Pancreas (tissue), 10 donors: ENCODE data around the gene IRF3. TPM values are rescaled to one million over a fixed set of nuclear protein-coding genes. Genes with fewer than 3 reads are reported as not detected.

Experiments used
- ATAC-seq, 4 donors: fragments of 200-7000 bp; cut with Tn5 transposase; one replicate each; pipeline versions ENCODE4 v1.8.0 to v1.9.1; 2020; ENCODE audit warnings: mild to moderate bottlenecking in 4 of 4, moderate library complexity in 4 of 4
- DNase-seq, 6 donors: peaks; one replicate each; pipeline ENCODE4 v3.0.0-alpha.2; 2020
- FAIRE-seq: peaks from 2 replicates; lab custom pipeline; 2012; peaks lifted over from hg19 to GRCh38; lab: Jason Lieb, UNC
- H3K27ac ChIP-seq, 4 donors: fragments of 200-600 bp; sonication (generic); 1 replicate in 3 of 4; 2 replicates in 1 of 4; pipeline versions ENCODE4 v1.5.0 to v1.8.0; 2020
- H3K27me3 ChIP-seq, 4 donors: fragments of 200-600 bp; one replicate each; pipeline ENCODE4 v1.8.0; 2021
- H3K36me3 ChIP-seq, 3 donors: fragments of 200-600 bp; sonication (generic) in 1 of 3; one replicate each; pipeline versions ENCODE4 v1.5.0 to v1.8.0; 2020 to 2021
- H3K4me1 ChIP-seq, 3 donors: fragments of 200-600 bp; one replicate each; pipeline ENCODE4 v1.8.0; 2021
- H3K4me3 ChIP-seq, 4 donors: fragments of 200-600 bp; sonication (generic) in 2 of 4; one replicate each; pipeline versions ENCODE4 v1.5.0 to v1.8.0; 2020 to 2021
- H3K9me3 ChIP-seq, 4 donors: fragments of 200-600 bp; one replicate each; pipeline ENCODE4 v1.8.0; 2021
- WGBS, 2 donors: extraction: QIAGEN DNeasy Blood & Tissue Kit; methylation state at CpG; one replicate each; pipeline ENCODE4 v1.1.7; 2013; 5-methylcytosine and 5-hydroxymethylcytosine counted together
- intact Hi-C, 3 donors: fragments of 100-400 bp; cut with DNase I; formaldehyde crosslinking; loops; one replicate each; pipeline versions ENCODE4 v1.11.1 to v1.14.2; 2022
- polyA plus RNA-seq, 2 donors: library from polyadenylated mRNA; stranded (reverse); fragments of 200-250 nt; gene quantifications; one replicate each; pipeline ENCODE4 v1.2.3, GENCODE V29; 2013
- total RNA-seq, 6 donors: library from RNA; stranded (reverse); fragmentation: NEBNext Ultra II Directional in 4 of 6; extraction: Animal tissue kit (Norgen Biotek cat#: 25700) in 4 of 6; gene quantifications; one replicate each; pipeline versions ENCODE4 v1.2.1 to v1.2.4, GENCODE V29; 2021 to 2023
- TF ChIP-seq, protein P1 (sequence below), 4 donors: fragments of 200-600 bp; sonication (generic) in 3 of 4; IDR thresholded peaks; one replicate each; pipeline versions ENCODE4 v1.5.0 to v1.8.0; 2021; ENCODE audit warnings: antibody characterized with exemption in 4 of 4
- donor health status: healthy with polysubstance abuse.
- donor health status: DM: no; HTN: no; CAD: no; lungs with moderate emphysema.
- donor health status: DM: no; HTN: no; CAD: no.
- donor health status: control.
- donor health status: control.
- donor health status: Bipolar disorder and iron deficiency.
- donor health status: DM: yes; HTN: yes; CAD: no.
- donor health status: DM: no; HTN: no; CAD: no.
- donor health status: DM: no; HTN: no; CAD: no.
- donor health status: DM: yes; HTN: yes; CAD: no.

The IRF3 gene
- total and polyA plus RNA-seq, 8 donors = 34.4 to 289 (median 45.1) TPM

DNA sequence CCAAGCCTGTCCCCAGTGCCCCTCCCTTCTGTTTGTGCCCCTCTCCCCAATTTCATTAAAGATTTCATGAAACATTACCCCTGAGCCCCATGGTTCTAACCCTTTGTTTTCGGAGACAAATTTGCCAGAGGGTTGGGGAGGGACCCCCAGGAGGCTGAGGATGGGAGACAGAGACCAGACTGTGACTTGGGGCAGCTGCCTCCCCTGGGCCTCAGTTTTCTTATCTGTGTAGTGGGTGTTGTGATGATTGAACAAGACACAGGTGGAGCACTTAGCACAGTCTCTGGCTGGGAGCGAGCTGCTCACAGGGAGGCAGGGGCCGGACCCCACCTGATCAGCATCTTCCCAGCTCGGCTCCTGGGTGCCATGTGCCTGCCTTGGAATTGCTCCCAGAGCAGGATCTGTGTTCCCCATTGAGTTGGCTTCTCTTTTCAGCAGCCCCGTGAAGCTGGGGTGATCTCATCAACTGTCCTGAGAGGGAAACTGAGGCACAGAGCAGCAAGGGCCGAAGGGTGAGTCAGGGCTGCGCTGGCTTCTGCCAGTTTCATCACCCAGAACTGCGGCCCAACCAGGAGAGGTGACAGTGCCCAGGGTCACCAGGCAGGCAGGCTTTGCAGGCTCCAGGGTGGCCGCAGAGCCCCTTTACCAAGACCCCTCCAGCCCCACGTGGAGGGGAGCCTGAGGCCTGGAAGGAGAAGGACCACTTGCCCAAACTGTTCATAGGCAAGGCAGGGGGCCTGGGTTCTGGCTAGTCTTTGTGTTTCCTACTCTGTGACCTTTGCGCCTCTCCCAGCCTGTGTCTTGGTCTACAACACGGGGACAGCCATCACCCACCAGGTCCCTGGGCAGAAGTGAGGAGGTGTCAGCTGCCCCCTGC lies 6.9 kb downstream of the IRF3 start:
- H3K4me3 ChIP-seq = no peak overlapping the region
- TF ChIP-seq, protein P1, sequence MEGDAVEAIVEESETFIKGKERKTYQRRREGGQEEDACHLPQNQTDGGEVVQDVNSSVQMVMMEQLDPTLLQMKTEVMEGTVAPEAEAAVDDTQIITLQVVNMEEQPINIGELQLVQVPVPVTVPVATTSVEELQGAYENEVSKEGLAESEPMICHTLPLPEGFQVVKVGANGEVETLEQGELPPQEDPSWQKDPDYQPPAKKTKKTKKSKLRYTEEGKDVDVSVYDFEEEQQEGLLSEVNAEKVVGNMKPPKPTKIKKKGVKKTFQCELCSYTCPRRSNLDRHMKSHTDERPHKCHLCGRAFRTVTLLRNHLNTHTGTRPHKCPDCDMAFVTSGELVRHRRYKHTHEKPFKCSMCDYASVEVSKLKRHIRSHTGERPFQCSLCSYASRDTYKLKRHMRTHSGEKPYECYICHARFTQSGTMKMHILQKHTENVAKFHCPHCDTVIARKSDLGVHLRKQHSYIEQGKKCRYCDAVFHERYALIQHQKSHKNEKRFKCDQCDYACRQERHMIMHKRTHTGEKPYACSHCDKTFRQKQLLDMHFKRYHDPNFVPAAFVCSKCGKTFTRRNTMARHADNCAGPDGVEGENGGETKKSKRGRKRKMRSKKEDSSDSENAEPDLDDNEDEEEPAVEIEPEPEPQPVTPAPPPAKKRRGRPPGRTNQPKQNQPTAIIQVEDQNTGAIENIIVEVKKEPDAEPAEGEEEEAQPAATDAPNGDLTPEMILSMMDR (IDR thresholded peaks at IDR 0.05) = no peak
- intact Hi-C loops = no loop called here
- ATAC-seq = no peak
- no peaks in the 10 kb centered on the region for H3K9me3 ChIP-seq
- H3K36me3 ChIP-seq = peaks cover 0 to 45% (median 11%) of the 10 kb centered on the region in 3 donors
- no peak for FAIRE-seq
- 89 to 92% methylated on average over 11 to 12 of the region's 12 CpGs for WGBS, 2 donors
- no peaks in the 10 kb centered on the region for H3K27me3 ChIP-seq
- no peak overlapping the region for H3K27ac ChIP-seq
- peaks cover 0 to 2% (median 0%) of the 10 kb centered on the region in 3 donors for H3K4me1 ChIP-seq
- DNase-seq = peak in 1 of 6 donors; percentile 73

DNA sequence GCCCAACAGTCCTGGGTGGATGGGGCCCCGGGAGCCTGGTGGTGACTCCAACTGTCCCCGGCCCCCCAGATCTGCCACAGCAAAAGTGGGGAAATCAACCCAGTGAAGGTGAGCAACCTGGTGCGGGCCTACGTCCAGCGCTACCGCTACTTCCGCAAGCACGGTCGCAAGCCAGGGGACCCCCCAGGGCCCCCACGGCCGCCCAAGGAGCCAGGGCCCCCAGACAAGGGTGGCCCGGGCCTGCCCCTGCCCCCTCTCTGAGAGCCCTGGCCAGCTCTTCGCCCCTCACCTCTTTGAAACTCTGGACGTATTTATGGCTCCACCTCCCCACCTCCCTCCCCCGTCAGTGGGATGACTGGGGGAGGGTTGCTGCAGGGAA lies 7.5 kb downstream of the IRF3 start:
- no peak for FAIRE-seq
- no peak for ATAC-seq
- Histone ChIP-seq H3K27ac (no peak overlapping the region), H3K4me1 (no peaks in the 10 kb centered on the region), H3K9me3 (no peaks in the 10 kb centered on the region), H3K27me3 (no peaks in the 10 kb centered on the region), H3K36me3 (peaks cover 0 to 50% (median 17%) of the 10 kb centered on the region in 3 donors), H3K4me3 (no peak overlapping the region)
- peak in 2 of 6 donors; percentile 49 to 67 for DNase-seq
- TF ChIP-seq, protein P1 (IDR thresholded peaks at IDR 0.05) = no peak
- WGBS, 2 donors = 90 to 95% methylated on average over 12 to 15 of the region's 15 CpGs
- intact Hi-C loops = no loop called here

DNA sequence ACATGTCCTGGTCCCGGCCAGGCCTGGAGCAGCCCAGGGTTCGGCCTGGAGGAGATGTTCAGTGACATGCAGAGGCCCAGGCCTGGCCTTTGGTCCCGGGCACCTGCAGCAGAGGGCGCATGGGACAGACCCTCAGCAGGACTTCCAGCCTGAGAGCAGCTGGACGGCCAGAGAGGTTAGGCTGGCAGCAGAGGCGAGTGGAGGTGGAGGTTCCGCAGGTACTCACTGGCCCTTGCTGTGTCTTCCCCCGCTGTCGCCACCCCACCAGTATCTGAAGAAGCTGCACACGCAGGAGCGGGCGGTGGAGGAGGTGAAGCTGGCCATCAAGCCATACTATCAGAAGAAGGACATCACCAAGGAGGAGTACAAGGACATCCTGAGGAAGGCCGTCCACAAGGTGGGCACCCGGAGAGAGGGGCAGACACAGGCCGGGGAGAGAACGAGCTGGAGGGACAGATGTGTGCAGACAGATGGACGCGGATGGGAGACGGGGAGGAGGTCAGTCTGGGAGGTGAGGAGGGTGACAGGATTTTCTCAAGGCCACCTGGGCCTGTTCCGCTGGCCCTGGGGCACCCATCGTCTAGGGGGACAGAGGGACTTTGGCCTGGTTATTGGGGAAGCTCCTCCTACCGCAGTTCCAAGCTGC lies 8.0 kb downstream of the IRF3 start:
- no peak for FAIRE-seq
- peaks cover 0 to 55% (median 22%) of the 10 kb centered on the region in 3 donors for H3K36me3 ChIP-seq

DNA sequence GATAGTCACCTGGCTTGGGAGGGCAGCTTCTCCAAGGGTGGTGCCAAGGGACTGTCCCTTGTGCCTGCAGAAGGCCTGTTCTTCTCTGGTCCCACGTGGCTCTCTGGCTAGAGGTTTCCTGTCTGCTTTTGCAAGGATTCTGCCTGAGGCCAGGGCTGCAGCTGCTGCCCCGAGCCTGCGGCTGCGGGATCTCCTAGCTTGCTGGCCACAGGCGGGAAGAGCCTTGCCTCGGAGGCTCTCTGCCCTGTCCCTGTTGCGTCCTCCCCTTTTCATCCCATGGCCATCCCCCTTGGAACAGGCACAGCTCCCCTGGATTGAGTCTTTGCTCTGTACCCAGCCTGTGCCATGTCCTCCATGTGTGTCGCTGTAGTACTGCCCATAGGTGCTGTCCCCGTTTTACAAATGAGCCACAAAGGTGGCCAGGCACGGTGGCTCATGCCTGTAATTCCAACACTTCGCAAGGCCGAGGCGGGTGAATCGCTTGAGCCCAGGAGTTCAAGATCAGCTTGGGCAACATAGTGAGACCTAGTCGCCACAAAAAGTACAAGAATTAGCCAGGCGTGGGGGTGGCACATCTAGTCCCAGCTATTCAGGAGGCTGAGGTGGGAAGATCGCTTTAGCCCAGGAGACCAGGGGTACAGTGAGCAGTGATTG lies 9.1 kb downstream of the IRF3 start:
- TF ChIP-seq, protein P1 (IDR thresholded peaks at IDR 0.05) = no peak
- Histone ChIP-seq H3K4me3 (no peak overlapping the region), H3K9me3 (no peaks in the 10 kb centered on the region), H3K27me3 (no peaks in the 10 kb centered on the region), H3K4me1 (no peaks in the 10 kb centered on the region), H3K27ac (no peak overlapping the region), H3K36me3 (peaks cover 0 to 53% (median 19%) of the 10 kb centered on the region in 3 donors)
- ATAC-seq = no peak
- 90 to 95% methylated on average over 17 of the region's 17 CpGs for WGBS, 2 donors
- FAIRE-seq = no peak
- peak in 1 of 6 donors; percentile 25 for DNase-seq
- intact Hi-C loops = no loop called here

More for the DNA sequence above, 8.0 kb downstream of the IRF3 start:
- ATAC-seq = no peak
- peak in 1 of 6 donors; percentile 72 for DNase-seq
- TF ChIP-seq, protein P1 (IDR thresholded peaks at IDR 0.05) = no peak
- H3K4me1 ChIP-seq = no peaks in the 10 kb centered on the region
- intact Hi-C loops = no loop called here
- 88 to 91% methylated on average over 22 of the region's 22 CpGs for WGBS, 2 donors
- no peak overlapping the region for H3K27ac ChIP-seq
- no peaks in the 10 kb centered on the region for H3K27me3 ChIP-seq
- no peak overlapping the region for H3K4me3 ChIP-seq
- no peaks in the 10 kb centered on the region for H3K9me3 ChIP-seq
